Astrocyte (in vitro differentiated cells and primary cell): Measurements from ENCODE around the gene SPR.

ENCODE experiments used
- CTCF ChIP-seq: IDR thresholded peaks from 2 replicates; pipeline ENCODE4 v1.5.1; 2011; ENCODE audit warnings: low read depth, mild to moderate bottlenecking, inconsistent platforms, low read length, moderate library complexity; ENCODE audit not compliant: insufficient read depth
- EZH2 ChIP-seq: IDR thresholded peaks from 2 replicates; pipeline ENCODE4 v1.6.1; 2012; ENCODE audit warnings: mild to moderate bottlenecking, low read length, inconsistent platforms; ENCODE audit not compliant: insufficient read depth

DNA sequence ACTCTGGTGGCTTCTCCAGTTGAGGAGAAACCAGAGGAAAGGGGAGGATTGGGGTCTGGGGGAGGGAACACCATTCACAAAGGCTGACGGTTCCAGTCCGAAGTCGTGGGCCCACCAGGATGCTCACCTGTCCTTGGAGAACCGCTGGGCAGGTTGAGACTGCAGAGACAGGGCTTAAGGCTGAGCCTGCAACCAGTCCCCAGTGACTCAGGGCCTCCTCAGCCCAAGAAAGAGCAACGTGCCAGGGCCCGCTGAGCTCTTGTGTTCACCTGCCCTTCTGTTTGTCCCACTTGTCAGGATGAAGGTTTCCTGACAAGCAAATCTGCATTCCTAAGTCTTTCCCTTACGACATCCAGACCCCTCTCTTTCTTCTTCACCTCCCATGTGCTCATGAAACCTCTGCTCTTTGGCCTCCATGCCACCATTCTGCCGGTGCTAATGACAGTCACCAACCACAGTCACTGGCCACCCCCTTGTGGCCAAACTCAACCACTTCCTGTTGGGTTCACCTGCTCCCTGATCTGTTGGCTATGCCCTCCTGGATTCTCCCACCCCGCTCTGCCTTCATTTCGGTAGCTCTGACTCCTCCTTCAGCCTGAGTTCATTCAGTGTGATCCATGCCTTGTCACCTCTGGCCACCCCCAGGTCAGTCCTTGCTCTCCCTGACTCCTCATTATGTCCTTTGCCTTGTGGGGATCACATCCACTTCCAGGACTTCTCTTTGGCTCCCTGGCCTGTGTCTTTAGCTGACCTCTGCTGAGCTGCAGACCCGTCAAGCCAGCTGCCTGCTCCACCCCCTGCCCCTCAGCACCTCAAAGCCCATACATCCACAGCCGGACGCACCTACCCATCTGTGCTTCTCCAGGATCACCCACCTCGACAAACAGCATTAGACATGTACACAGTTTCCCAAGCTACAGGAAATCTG is 47.7 kb downstream of the SPR start:
- TF ChIP-seq CTCF, result no peak
- TF ChIP-seq EZH2, result no peak
